ENCODE results near the gene HOXC11.

The HOXC11 gene

GRCh38 chr12:53972722-53973235 is at the start of gene HOXC11:
TSS of gene HOXC11 (plus strand) at chr12:53973126. CDS start at chr12:53973242, 116 bp downstream.
- no peak for DNase-seq

GRCh38 chr12:53924521-53925405 is 48.2 kb upstream of the HOXC11 start:
- no peak for DNase-seq

- no peak for DNase-seq
These were observed 45.5 kb upstream of the HOXC11 start for GRCh38 chr12:53927220-53928029.

GRCh38 chr12:53928054-53928835 is 44.7 kb upstream of the HOXC11 start:
- no peak for DNase-seq

- no peak for DNase-seq
These were observed 43.4 kb upstream of the HOXC11 start for GRCh38 chr12:53929527-53929926.

- no peak for DNase-seq
These were observed 42.2 kb upstream of the HOXC11 start for GRCh38 chr12:53930591-53931255.

GRCh38 chr12:53931844-53932581 is 40.9 kb upstream of the HOXC11 start:
- no peak for DNase-seq

GRCh38 chr12:53932915-53933314 is 40.0 kb upstream of the HOXC11 start:
- DNase-seq = no peak

GRCh38 chr12:53935383-53936341 is 37.3 kb upstream of the HOXC11 start:
- DNase-seq = no peak

GRCh38 chr12:53937099-53937498 is 35.8 kb upstream of the HOXC11 start:
- no peak for DNase-seq

GRCh38 chr12:53937596-53938325 is 35.2 kb upstream of the HOXC11 start:
- DNase-seq = no peak

GRCh38 chr12:53938326-53939140 is 34.4 kb upstream of the HOXC11 start, which contains the start of gene HOXC13:
TSS of gene HOXC13 (plus strand) at chr12:53938831. CDS start at chr12:53938907, 76 bp downstream.
- DNase-seq = no peak

- DNase-seq = no peak
These were observed 33.5 kb upstream of the HOXC11 start for GRCh38 chr12:53939141-53940108.

- no peak for DNase-seq
These were observed 32.4 kb upstream of the HOXC11 start for GRCh38 chr12:53940443-53941014.

- no peak for DNase-seq
These were observed 31.7 kb upstream of the HOXC11 start for GRCh38 chr12:53941187-53941586.

- no peak for DNase-seq
These were observed 31.2 kb upstream of the HOXC11 start for GRCh38 chr12:53941750-53942149.

GRCh38 chr12:53942467-53942997 is 30.4 kb upstream of the HOXC11 start:
- DNase-seq = no peak

All from SIG-M5 (cell line).